Limb (tissue), 2 donors: ENCODE measurements around the gene PCBP4.

ENCODE experiments used
- DNase-seq, 2 donors: peaks; one replicate each; pipeline ENCODE4 v3.0.0-alpha.2; 2016; ENCODE audit errors: extremely low spot score in 2 of 2

Gene PCBP4

GRCh38 chr3:51916418-51916817 lies 50.8 kb downstream of the PCBP4 start:
- DNase-seq, result no peak

DNA sequence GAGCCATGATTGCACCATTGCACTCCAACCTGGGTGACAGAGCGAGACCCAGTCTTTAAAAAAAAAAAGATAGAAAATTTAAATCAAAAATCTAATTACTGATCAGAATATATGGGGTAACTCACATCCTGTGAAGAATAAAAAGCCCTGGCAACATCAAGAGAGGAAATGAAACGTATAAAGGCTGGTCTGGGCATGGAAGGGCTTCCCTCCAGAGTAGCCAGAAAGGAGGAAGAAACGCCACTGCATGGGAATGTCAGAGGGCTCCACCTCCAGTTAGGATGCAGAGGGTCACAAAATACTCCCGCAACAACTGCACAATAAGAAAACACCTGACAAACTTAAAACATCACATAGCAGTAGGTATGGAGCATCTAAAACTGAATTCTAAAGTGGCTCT lies 59.2 kb downstream of the PCBP4 start:
- no peak for DNase-seq
